ENCODE results near the gene SPATA7.
A peak's percentile ranks its signal among the peaks of the same experiment; 100 is the strongest.
"Not testable (repeated sequence)": the region's sequence is repeated elsewhere in the genome, so short reads cannot be mapped to it uniquely, and the experiment has no call there.

SPATA7 gene, protein sequence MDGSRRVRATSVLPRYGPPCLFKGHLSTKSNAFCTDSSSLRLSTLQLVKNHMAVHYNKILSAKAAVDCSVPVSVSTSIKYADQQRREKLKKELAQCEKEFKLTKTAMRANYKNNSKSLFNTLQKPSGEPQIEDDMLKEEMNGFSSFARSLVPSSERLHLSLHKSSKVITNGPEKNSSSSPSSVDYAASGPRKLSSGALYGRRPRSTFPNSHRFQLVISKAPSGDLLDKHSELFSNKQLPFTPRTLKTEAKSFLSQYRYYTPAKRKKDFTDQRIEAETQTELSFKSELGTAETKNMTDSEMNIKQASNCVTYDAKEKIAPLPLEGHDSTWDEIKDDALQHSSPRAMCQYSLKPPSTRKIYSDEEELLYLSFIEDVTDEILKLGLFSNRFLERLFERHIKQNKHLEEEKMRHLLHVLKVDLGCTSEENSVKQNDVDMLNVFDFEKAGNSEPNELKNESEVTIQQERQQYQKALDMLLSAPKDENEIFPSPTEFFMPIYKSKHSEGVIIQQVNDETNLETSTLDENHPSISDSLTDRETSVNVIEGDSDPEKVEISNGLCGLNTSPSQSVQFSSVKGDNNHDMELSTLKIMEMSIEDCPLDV

DNA sequence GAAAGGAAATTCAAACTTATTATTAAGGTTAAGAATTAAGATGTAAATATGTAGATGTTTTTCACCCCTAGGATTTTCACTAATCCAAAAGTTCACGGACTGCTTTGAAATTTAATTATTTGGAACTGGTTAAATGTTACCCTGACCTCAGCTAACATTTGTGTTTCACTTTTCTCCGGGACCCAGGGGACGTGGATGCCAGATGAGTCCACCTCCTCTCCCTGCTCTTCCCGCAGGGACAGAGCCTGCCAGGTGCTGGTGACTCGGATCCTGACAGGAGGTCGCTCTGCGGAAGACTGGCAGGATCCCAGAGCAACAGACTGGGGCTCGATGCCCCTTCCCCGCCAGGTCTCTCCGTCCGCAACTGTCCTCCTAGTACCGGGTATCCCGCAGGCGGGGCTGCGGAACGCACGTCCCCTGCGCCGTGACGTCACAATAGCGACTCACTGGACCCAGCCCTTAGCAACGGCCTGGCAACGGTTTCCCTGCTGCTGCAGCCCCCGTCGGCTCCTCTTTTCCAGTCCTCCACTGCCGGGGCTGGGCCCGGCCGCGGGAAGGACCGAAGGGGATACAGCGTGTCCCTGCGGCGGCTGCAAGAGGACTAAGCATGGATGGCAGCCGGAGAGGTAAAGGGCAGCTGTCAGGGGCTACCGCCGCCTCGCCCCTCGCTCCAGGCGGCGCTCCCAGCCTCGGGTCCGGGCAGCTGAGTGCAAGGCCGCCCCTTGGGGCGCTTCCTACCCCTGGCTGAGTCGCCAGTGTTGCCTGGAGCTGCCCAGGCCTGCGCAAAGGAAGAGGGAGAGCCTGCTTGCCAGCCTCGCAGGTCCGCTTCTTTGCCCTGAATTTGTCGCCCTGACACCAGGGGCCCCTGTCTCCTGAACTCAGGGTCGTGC lies at the start of gene SPATA7:
Gene SPATA7 (plus strand): TSS at position 446 of the 890 bp plus-strand sequence. CDS start 162 bp downstream, at position 608.
- ATAC-seq = peak; percentile 97

DNA sequence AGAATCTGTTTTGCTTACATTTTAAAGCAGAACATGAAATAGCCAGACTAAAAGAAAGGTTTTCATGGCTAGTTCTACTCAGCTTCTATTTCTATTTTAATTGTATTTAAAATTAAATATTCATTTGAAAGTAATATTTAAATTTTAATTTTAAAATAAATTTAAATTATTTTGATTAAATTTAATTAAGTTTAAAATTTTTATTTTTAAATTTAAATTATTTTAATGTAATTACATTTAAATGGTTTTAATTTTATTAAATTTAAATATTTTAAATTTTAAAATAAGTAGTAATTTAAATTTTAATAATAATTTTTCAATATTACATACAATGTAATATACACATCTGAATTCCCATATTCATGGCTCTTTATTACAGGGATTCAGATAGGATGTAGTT lies 45.1 kb upstream of the SPATA7 start:
- ATAC-seq = no peak

DNA sequence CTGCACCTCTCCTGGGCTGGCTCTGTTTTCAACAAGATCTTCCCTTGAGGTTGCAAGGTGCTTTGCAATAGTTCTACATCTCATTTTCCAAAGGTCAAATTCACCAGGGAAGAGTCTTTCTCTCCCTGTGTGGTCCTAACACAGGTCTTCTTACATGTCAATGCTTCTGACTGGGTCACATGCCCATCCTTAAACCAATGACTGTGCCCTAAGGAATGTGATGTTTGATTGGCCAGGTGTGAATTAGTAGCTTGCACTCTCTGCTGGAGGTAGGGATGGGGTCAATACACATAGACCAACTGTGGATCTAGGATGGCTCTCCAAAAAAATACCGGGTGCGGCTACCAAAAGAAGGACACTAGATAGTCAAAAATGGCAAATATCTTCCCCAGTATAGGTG lies 42.5 kb upstream of the SPATA7 start:
- no peak for ATAC-seq

DNA sequence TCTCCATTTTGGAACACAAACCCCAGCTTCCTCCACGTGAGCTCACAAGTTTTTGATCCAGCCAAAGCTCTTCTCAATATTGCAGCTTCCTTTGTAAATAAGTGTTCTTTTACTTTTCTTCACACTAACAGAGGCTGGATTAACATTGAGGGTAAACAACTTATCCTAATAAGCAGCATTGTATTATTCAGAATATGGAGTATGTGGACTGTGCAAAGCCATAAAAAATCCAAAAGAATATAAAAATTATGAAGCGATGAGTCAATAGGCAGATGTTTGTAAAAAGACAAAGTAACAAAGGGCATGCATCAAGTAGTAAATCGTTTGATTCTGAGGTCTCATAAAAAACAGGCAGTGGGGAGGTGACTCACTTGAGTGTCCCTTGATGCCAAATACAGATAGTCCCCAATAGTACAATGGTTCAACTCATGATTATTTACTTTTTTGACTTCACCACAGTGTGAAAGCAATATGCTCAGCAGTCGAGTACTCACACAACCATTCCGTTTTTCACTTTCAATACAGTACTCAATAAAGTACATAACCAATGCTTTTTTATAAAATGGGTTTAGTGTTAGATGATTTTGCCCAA lies 39.3 kb upstream of the SPATA7 start:
- ATAC-seq = no peak

DNA sequence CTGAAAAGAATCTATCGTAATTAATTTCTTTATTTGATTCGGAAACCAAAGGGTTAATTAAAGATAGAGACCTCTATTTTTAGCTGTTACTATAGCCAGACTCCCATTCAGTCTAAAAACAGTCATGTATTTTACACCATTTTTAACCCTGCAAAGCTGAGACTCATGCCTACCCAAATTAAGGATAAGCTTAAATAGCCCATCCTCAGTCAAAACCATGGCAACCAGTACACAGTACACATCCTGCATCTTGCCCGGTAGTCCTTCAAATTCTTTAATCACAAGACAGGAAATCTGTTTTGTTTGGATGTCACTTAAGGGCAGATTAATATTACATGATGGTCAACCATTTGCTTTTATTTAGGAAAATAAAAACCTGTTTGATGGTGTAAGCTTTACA lies 36.9 kb upstream of the SPATA7 start:
- ATAC-seq = no peak

DNA sequence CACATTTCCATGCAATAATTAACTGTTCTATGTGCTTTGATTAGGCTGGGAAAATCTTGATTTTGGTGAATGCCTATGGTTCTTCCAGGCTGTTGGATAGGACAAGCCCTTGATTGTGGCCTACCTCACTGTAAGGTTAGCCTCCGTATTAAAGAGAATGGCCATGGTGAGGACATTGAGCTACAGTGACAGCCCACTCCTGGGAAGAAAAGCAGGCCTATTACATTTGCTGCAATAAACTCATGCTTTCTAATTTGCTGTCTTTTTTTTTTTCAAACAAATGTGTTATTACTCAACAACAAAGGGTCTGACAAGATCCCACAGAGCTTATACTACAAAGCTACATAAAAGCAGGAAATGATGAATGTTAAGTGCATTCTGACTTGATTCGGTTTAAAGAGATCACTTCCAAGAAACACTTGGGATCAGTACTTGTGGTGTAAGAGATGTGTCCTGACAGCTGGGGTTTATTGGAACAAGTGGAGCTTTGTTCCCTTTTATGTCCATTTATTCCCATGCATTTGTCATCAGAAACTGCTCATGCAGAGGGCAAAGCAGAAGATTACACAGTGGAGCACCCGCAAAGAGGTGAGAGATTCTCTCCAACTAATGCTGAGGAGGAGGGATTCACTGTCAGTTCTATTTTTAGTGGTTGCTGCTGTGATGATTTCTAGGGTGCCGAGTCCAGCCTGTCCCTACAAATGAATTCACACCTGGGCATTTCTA lies 33.3 kb upstream of the SPATA7 start:
- no peak for ATAC-seq

DNA sequence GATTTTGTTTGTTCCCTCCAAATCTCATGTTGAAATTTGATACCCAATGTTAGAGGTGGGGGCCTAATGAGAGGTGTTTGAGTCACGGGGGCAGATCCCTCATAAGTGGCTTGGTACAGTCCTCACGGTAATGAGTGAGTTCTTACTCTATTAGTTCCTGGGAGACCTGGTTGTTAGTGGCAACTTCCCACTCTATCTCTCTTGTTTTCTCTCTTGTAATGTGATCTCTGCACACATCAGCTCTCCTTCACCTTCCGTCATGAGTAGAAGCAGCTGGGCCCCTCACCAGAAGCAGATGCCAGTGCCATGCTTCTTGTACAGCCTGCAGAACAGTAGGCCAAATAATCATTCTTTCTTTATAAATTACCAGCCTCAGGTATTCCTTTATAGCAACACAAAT lies 32.8 kb upstream of the SPATA7 start:
- no peak for ATAC-seq

DNA sequence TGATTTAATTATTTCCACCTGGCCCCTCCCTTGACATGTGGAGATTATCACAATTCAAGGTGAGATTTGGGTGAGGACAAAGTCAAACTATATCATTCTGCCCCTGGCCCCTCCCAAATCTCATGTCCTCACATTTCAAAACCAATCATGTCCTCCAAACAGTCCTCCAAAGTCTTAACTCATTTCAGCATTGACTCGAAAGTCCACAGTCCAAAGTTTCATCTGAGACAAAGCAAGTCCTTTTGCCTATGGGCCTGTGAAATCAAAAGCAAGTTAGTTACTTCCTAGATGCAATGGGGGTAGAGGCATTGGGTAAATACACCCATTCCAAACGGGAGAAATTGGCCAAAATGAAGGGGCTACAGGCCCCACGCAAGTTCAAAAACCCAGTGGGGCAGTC lies 31.1 kb upstream of the SPATA7 start:
- ATAC-seq = no peak

DNA sequence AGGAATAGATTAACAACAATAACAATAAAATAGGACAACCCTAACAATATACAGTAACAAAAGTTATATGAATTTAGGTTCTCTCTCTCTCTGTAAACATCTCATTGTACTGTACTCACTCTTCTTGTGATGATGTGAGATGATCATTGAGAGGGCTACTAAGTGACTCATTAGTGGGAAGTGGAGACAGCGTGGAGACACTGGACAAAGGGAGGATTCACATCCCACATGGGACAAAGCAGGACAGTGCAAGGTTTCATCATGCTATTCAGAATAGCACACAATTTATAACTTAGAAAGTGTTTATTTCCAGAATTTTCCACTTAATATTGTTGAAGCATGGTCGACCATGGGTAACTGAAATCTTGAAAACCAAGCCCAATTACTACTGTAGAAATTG lies 26.0 kb upstream of the SPATA7 start:
- no peak for ATAC-seq

DNA sequence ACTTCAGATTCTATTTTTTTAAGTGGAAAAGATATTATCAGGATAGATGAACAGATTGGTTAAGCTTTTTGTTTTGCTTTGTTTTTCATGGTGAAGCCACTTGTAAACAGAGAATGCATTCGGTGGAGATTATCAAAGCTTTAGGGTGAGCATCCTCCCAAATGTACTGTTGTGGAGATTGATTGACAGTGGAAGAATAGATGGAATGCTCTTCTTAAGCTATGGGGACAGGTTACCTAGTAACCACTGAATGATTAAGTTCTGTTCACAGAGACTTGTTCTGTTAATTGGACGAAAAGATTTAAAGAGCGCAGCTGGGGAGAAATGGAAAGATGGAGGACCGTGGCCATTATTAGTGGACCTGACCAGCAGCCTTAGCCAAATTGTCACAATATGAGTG lies 21.8 kb upstream of the SPATA7 start:
- ATAC-seq = no peak

DNA sequence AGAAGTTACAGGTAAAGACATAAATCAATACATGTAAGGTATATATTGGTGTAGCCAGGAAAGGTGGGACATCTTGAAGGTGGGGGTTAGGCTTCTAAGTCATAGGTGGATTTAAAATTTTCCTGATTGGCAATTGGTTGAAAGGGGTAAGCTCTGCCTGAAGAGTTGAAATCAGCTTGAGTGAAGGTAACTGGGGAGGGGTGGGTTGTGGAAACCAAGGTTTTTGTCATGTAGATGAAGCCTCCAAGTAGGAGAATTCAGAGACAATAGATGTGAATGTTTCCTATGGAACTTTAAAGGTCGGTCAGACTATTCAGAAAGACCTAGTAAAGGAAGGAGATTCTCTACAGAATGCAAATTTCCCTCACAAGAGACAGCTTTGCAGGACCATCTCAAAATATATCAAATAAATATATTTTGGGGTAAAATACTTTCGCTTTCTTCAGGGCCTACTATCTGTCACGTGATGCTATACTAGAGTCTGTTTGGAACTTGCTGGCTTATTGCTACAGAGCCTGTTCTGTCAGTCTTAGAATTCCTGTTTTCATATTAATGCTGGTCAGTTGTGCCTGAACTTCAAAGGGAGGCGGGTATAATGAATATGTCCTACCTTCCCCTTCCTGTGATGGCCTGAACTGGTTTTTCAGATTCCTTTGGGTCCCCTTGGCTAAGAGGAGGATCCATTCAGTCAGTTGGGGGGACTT lies 20.6 kb upstream of the SPATA7 start:
- ATAC-seq = no peak

DNA sequence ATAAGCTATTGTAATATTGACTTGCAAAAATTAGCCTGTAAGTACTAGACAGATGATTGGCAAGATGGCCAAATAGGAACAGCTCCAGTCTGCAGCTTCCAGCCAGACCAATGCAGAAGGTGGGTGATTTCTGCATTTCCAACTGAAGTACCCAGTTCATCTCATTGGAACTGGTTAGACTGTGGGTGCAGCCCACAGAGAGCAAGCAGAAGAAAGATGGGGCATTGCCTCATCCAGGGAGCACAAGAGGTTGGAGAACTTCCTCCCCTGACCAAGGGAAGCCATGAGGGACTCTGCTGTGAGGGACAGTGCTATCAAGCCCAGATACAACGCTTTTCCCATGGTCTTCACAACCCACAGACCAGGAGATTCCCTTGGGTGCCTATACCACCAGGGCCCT lies 16.0 kb upstream of the SPATA7 start:
- no peak for ATAC-seq

DNA sequence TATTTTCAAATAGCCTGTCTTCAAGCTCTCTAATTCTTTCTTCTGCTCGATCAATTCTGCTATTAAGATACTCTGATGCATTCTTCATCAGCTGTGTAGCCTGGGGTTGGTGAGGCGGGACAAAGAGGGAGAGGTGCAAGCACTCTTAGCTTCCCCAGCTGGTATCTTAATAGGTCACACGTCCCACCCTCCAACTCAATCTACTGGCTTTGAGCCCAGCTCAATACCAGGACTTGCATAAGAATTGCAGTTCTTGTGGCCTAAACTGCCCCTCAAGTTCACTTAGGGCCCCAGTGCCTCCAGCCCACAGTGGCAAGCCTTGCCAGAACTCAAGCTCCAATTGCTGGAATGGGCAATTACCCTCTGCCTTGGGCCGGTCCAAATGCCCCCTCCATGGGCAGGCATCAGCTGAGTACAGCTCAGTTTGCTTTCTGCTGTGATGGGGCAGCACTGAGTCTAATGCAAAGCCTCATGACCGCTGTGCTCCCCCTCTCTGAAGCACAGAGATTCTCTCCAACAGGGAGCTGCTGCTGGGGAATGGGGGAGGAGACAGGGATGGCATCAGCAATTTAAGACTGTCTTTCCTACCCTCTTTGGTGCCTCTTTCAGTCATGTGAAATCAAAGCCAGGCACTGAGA lies 5.6 kb upstream of the SPATA7 start:
- no peak for ATAC-seq

DNA sequence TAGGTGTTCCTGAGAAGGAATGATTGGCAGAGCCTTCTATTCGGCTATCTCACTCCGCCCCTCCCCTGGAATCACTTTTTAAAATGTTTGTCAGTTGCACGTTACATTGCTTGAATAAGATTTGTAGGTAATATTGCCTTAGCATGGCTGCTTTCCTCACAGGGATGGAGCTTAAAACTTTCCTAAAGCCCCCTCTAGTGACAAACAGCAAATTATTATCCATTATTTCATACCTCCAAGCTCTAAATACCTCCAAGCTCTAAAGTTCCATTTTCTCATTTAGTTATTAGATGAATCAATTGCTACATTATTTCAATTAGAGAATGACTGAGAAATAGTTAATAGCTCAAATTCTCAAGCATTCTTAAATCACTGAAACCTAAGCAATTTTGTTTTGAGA lies 5.1 kb upstream of the SPATA7 start:
- ATAC-seq = no peak

DNA sequence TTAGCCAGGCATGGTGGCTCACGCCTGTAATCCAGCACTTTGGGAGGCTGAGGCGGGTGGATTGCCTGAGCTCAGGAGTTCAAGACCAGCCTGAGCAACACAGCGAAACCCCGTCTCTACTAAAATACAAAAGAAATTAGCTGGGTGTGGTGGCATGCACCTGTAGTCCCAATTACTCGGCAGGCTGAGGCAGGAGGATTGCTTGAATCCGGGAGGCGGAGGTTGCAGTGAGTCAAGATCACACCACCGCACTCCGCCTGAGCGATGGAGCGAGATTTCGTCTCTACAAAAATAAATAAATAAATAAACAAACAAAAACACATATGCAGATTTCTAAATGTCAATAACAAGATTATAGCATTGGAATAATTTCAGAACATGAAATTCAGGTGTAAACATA lies 3.8 kb upstream of the SPATA7 start:
- not testable (repeated sequence) for ATAC-seq

DNA sequence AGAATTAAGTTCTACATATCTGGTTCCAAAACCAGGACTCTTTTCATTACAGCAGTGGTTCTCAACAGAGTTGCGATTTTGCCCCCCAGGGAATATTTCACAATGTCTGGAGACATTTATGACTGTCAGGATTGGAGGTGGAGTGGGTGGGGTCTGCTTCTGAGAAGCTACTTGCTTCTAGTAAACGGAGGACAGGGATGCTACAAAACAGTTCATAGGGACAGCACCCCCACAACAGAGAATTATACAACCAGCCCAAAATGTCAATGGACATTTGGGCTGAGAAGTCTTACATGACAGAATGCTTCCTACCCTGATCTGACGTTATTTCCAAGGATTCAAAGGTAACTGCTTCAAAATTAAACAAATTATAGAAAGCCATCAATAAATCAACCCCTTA lies 739 bp upstream of the SPATA7 start:
- ATAC-seq = no peak

DNA sequence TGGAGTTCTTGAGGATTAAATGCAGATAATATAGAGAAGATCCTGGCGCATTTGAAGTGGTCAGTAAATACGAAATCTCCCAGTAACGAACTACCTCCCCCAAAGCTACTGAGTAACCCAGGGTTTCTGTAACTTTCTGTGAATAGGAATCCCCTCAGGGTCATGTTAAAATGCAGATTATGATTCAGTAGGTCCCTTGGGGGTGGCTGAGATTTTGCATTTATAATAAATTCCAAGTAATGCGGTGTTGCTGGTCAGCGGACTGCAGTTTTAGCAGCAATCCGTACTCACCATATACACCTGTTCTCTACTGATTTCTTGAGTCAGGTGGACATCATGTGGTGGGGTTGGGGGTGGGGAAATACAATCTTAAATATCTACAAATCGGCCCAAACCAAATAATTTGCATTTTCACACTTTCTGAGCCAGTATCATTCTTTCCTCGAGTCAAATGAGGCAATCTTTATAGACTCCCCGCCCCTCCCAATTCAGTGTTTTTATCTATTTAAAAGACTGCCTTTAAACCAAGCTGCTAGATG lies 868 bp downstream of the SPATA7 start:
- no peak for ATAC-seq

DNA sequence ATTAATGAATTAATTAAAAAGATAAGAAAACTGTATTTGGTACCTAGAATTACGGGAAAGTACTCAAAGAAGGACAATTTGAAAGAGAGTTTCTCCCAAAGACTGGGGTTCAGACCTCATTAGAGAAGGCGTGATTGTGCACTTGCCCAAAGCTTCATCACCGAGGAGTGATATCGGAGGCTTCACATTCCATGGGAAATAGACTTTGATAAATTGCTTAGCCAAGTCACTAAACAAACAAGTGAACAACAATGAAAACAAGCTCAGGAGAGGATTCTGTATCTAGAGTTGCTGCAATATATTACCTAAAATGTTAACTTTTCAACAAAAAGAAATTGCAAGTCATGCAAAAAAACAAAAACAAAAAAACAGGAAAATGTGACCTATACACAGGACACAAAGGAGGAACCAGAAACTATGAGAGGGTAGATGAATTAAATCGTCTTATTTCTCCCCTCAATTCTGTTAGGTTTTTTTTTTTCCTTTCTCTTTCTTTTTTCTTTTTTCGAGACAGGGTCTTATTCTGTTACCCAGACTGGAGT lies 3.4 kb downstream of the SPATA7 start:
- no peak for ATAC-seq

DNA sequence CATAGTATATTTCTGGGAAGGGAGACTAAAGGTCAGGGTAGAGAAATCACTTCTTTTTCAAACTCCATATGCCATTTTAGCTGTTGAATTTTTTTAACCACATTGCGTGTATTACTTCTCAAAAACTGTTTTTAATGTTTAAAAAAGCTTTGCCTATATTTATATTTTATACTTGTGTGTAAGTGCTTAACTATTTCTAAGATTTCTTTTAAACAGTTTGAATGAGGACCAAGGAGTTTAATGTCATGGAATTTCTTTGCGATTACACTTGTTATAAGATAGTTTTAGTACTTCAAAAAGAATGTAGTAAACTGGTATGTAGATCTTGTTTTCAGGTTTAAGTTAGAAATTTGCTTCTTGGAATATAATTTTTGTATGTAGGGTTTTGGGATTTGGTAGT lies 7.2 kb downstream of the SPATA7 start:
- ATAC-seq = no peak

DNA sequence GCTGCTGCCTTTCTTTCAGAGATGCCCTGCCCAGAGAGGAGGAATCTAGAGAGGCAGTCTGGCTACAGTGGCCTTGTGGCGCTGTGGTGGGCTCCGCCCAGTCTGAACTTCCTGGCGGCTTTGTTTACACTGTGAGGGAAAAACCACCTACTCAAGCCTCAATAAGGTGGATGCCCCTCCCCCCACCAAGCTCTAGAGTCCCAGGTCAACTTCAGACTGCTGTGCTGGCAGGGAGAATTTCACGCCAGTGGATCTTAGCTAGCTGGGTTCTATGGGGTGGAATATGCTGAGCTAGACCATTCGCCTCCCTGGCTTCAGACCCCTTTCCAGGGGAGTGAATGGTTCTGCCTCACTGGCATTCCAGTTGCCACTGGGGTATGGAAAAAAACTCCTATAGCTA lies 25.6 kb downstream of the SPATA7 start:
- no peak for ATAC-seq

DNA sequence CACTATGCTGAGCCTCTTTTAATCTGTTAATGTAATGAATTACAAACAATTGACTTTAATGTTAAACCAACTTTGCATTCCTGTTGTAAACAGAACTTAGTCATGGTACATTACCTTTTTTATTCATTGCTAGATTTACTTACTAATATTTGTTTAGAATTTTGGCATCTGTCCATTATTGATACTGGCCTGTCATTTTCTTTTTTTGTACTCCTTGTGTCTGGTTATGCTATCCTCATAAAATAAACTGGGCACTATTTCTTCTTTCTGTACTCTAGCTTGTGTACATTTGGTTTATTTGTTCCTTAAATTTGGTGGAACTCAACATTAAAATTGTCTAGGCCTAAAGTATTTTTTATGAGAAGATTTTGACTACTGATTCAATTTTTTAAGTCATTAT lies 32.1 kb downstream of the SPATA7 start:
- no peak for ATAC-seq

Data from activated CD4-positive, CD25-positive, alpha-beta regulatory T cell treated with anti-CD3 and anti-CD28 coated beads, Interleukin-2, amount 50 U/mL, for 24 hours (primary cell).